Gastrocnemius medialis (tissue), 4 donors: Measurements from ENCODE around the gene SAMD4A. TPM values are rescaled to one million over a fixed set of nuclear protein-coding genes. Genes with fewer than 3 reads are reported as not detected.
A peak's percentile ranks its signal among the peaks of the same experiment; 100 is the strongest.

Experiments used
- ATAC-seq, 2 donors: fragments of 150-250 bp; one replicate each; pipeline ENCODE4 v1.9.1; 2016
- DNase-seq, 2 donors: peaks; one replicate each; pipeline ENCODE4 v3.0.0-alpha.2; 2019
- H3K27ac ChIP-seq, 4 donors: fragments of 200-600 bp; sonication (generic); 1 replicate in 1 of 4; 2 replicates in 3 of 4; pipeline ENCODE4 v1.5.1; 2016 to 2018; ENCODE audit warnings: mild to moderate bottlenecking in 2 of 4, moderate library complexity in 1 of 4
- H3K27me3 ChIP-seq, 3 donors: fragments of 200-600 bp; sonication (generic) in 2 of 3; 1 replicate in 1 of 3; 2 replicates in 2 of 3; pipeline versions ENCODE4 v1.5.1 to v1.6.0; 2016 to 2019; ENCODE audit warnings: mild to moderate bottlenecking in 1 of 3, moderate library complexity in 1 of 3
- H3K36me3 ChIP-seq, 2 donors: fragments of 200-600 bp; sonication (generic) in 1 of 2; one replicate each; pipeline ENCODE4 v1.5.1; 2017 to 2018
- H3K4me1 ChIP-seq, 2 donors: fragments of 200-600 bp; sonication (generic) in 1 of 2; one replicate each; pipeline ENCODE4 v1.5.1; 2016 to 2017; ENCODE audit warnings: mild to moderate bottlenecking in 2 of 2
- H3K4me3 ChIP-seq, 4 donors: fragments of 200-600 bp; sonication (generic) in 3 of 4; 1 replicate in 1 of 4; 2 replicates in 3 of 4; pipeline ENCODE4 v1.5.1; 2016 to 2019; ENCODE audit warnings: mild to moderate bottlenecking in 2 of 4
- H3K9me3 ChIP-seq, 3 donors: fragments of 200-600 bp; sonication (generic) in 2 of 3; 1 replicate in 1 of 3; 2 replicates in 2 of 3; pipeline ENCODE4 v1.5.1; 2016 to 2019
- CTCF ChIP-seq, 5 experiments: fragments of 450-650 bp in 3 of 5; fragments of 200-600 bp in 2 of 5; sonication (generic) in 2 of 5; IDR thresholded peaks in 4 of 5; conservative IDR thresholded peaks in 1 of 5; 1 replicate in 4 of 5; 2 replicates in 1 of 5; pipeline ENCODE4 v1.5.1; 2016 to 2019; ENCODE audit warnings: antibody characterized with exemption in 5 of 5, mild to moderate bottlenecking in 3 of 5, moderate library complexity in 3 of 5
- POLR2A ChIP-seq, 2 donors: fragments of 450-650 bp; IDR thresholded peaks; one replicate each; pipeline ENCODE4 v1.6.1; 2017; ENCODE audit warnings: antibody characterized with exemption in 2 of 2, mild to moderate bottlenecking in 2 of 2, moderate library complexity in 2 of 2
- in situ Hi-C, 4 donors: fragments of 200-750 bp; cut with MboI; loops; one replicate each; pipeline versions ENCODE4 v1.15.0 to v1.8.0; 2017; ENCODE audit warnings: low sequenced_read_pairs in 4 of 4
- intact Hi-C: fragments of 100-400 bp; cut with DNase I; formaldehyde crosslinking; loops from one replicate; pipeline ENCODE4 v1.15.1; 2023; ENCODE audit warnings: low total_unique reads
- total RNA-seq, 4 donors: library from RNA; depleted of rRNA; stranded (reverse); fragments of >200 nt; gene quantifications; one replicate each; pipeline versions ENCODE4 v1.1.0 to v1.2.3, GENCODE V29; 2016

Gene SAMD4A
- total RNA-seq, 4 donors from 2014 or later: 26.4 to 48.0 (median 42.2) TPM

- peak; percentile 15 to 17 for ATAC-seq
- H3K27ac ChIP-seq: peak overlapping the region; percentile 68 to 80 (median 73)
- peaks cover 44 to 49% of the 10 kb centered on the region in 2 donors for H3K4me1 ChIP-seq
Observed at GRCh38 chr14:54728700-54729527, 162.0 kb downstream of the SAMD4A start.

GRCh38 chr14:54730156-54730961 is 163.4 kb downstream of the SAMD4A start:
- Histone ChIP-seq H3K9me3 (no peaks in the 10 kb centered on the region), H3K27me3 (no peaks in the 10 kb centered on the region), H3K36me3 (no peaks in the 10 kb centered on the region), H3K4me3 (peak overlapping the region; percentile 21 to 34 (median 28)), H3K27ac (peak overlapping the region; percentile 68 to 80 (median 73)), H3K4me1 (peaks cover 49 to 53% of the 10 kb centered on the region in 2 donors)
- DNase-seq (peak in 1 of 2 donors; percentile 10), ATAC-seq (peak; percentile 57 to 67)
- intact Hi-C loops: no loop called here
- in situ Hi-C loops: no loop called here
- no peak for TF ChIP-seq CTCF (IDR thresholded peaks at IDR 0.05 in 4 of 5, conservative IDR thresholded peaks at IDR 0.05 in 1 of 5)
- no peak for TF ChIP-seq POLR2A (IDR thresholded peaks at IDR 0.05)

More at GRCh38 chr14:54728700-54729527, 162.0 kb downstream of the SAMD4A start:
- no peak for TF ChIP-seq CTCF (IDR thresholded peaks at IDR 0.05 in 4 of 5, conservative IDR thresholded peaks at IDR 0.05 in 1 of 5)
- TF ChIP-seq POLR2A (IDR thresholded peaks at IDR 0.05): no peak
- in situ Hi-C loops: no loop called here
- H3K36me3 ChIP-seq: no peaks in the 10 kb centered on the region
- no peaks in the 10 kb centered on the region for H3K9me3 ChIP-seq
- peak in 1 of 2 donors; percentile 44 for DNase-seq
- intact Hi-C loops: loop anchor here (2.0 to 10.0 kb wide), 2 partner anchors 42 to 164 kb away; partner anchors contain the start of gene SAMD4A
- H3K4me3 ChIP-seq: no peak overlapping the region
- no peaks in the 10 kb centered on the region for H3K27me3 ChIP-seq

GRCh38 chr14:54734966-54735365 is 168.0 kb downstream of the SAMD4A start:
- peak overlapping the region; percentile 58 to 69 (median 62) for H3K27ac ChIP-seq
- in situ Hi-C loops: no loop called here
- DNase-seq (no peak), ATAC-seq (no peak)
- no peaks in the 10 kb centered on the region for H3K36me3 ChIP-seq
- intact Hi-C loops: no loop called here
- peaks cover 46 to 59% of the 10 kb centered on the region in 2 donors for H3K4me1 ChIP-seq
- TF ChIP-seq CTCF (IDR thresholded peaks at IDR 0.05 in 4 of 5, conservative IDR thresholded peaks at IDR 0.05 in 1 of 5): no peak
- no peak for TF ChIP-seq POLR2A (IDR thresholded peaks at IDR 0.05)
- no peak overlapping the region for H3K4me3 ChIP-seq
- H3K9me3 ChIP-seq: no peaks in the 10 kb centered on the region
- H3K27me3 ChIP-seq: no peaks in the 10 kb centered on the region

GRCh38 chr14:54735424-54735823 is 168.5 kb downstream of the SAMD4A start:
- DNase-seq (no peak), ATAC-seq (no peak)
- in situ Hi-C loops: no loop called here
- H3K27me3 ChIP-seq: no peaks in the 10 kb centered on the region
- TF ChIP-seq CTCF (IDR thresholded peaks at IDR 0.05 in 4 of 5, conservative IDR thresholded peaks at IDR 0.05 in 1 of 5) (no peak), POLR2A (IDR thresholded peaks at IDR 0.05) (no peak)
- H3K9me3 ChIP-seq: no peaks in the 10 kb centered on the region
- H3K4me1 ChIP-seq: peaks cover 42 to 54% of the 10 kb centered on the region in 2 donors
- H3K27ac ChIP-seq: peak overlapping the region; percentile 58 to 69 (median 62)
- no peak overlapping the region for H3K4me3 ChIP-seq
- intact Hi-C loops: no loop called here
- no peaks in the 10 kb centered on the region for H3K36me3 ChIP-seq
